ENCODE measurements around the gene PEX12. TPM values are rescaled to one million over a fixed set of nuclear protein-coding genes. Genes with fewer than 3 reads are reported as not detected.
A peak's percentile ranks its signal among the peaks of the same experiment; 100 is the strongest.

The PEX12 gene
- total RNA-seq, 2 donors from 2014 or later: 4.0 to 4.8 TPM

DNA sequence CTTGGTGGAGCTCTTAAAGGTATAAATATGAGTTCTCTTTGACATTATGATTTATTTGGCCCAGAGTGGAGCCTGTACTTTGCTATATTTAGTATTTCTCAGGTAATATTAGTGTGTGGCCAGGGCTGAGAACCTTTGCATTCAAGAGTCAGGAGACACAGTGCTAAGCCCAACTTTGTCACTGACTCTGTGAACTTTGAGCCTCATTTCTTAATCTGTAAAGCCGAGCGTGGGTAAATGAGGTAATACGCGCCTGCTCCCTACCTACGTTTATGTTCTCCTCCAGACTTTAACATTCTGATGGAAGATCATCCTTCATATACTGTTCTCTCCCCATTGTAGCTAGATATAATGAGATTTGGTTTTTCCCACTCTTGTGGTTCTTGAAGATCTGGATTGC lies 19.2 kb upstream of the PEX12 start:
- Histone ChIP-seq H3K9ac (ENCODE audit: extremely low read depth, low read length, poor library complexity, severe bottlenecking) (no peak overlapping the region), H3K27me3 (ENCODE audit: control insufficient read depth, insufficient read depth, low read length, poor library complexity, severe bottlenecking) (no peaks in the 10 kb centered on the region), H3K9me3 (ENCODE audit: control insufficient read depth, low read length) (no peaks in the 10 kb centered on the region), H3K4me3 (ENCODE audit: low read length) (no peak overlapping the region), H3K36me3 (ENCODE audit: control insufficient read depth, insufficient read depth, low read length) (peaks cover 90% of the 10 kb centered on the region), H3K4me1 (ENCODE audit: control insufficient read depth, insufficient read depth, low read length) (no peaks in the 10 kb centered on the region), H3K27ac (ENCODE audit: low read depth, low read length) (no peak overlapping the region)
- Mint-ChIP-seq H3K4me1 (no peaks in the 10 kb centered on the region), H3K36me3 (ENCODE audit: low read depth) (peaks cover 68% of the 10 kb centered on the region), H3K27me3 (ENCODE audit: insufficient read depth) (no peaks in the 10 kb centered on the region), H3K4me3 (no peak overlapping the region), H3K9me3 (no peaks in the 10 kb centered on the region), H3K27ac (no peak overlapping the region)
- TF ChIP-seq CTCF (conservative IDR thresholded peaks at IDR 0.05): no peak
- 43 to 72% methylated on average over 2 to 5 of the region's 5 CpGs for WGBS, 2 experiments (ENCODE audit: insufficient coverage in 1 of 2, insufficient read length in 1 of 2)
- no peak for DNase-seq

GRCh38 chr17:35596530-35597233 lies 18.3 kb upstream of the PEX12 start:
- WGBS, 2 experiments (ENCODE audit: insufficient coverage in 1 of 2, insufficient read length in 1 of 2): 89 to 95% methylated on average over 22 to 54 of the region's 54 CpGs
- no peaks in the 10 kb centered on the region for H3K9me3 Mint-ChIP-seq
- H3K4me1 Mint-ChIP-seq: no peaks in the 10 kb centered on the region
- no peak overlapping the region for H3K9ac ChIP-seq (ENCODE audit: extremely low read depth, low read length, poor library complexity, severe bottlenecking)
- TF ChIP-seq CTCF (conservative IDR thresholded peaks at IDR 0.05): peak; percentile 81
- DNase-seq: peak; percentile 95
- no peak overlapping the region for H3K4me3 ChIP-seq (ENCODE audit: low read length)
- no peaks in the 10 kb centered on the region for H3K9me3 ChIP-seq (ENCODE audit: control insufficient read depth, low read length)
- no peak overlapping the region for H3K27ac Mint-ChIP-seq
- no peaks in the 10 kb centered on the region for H3K4me1 ChIP-seq (ENCODE audit: control insufficient read depth, insufficient read depth, low read length)
- H3K27me3 ChIP-seq (ENCODE audit: control insufficient read depth, insufficient read depth, low read length, poor library complexity, severe bottlenecking): no peaks in the 10 kb centered on the region
- H3K36me3 Mint-ChIP-seq (ENCODE audit: low read depth): peaks cover 61% of the 10 kb centered on the region
- H3K27ac ChIP-seq (ENCODE audit: low read depth, low read length): no peak overlapping the region
- H3K27me3 Mint-ChIP-seq (ENCODE audit: insufficient read depth): no peaks in the 10 kb centered on the region
- peaks cover 81% of the 10 kb centered on the region for H3K36me3 ChIP-seq (ENCODE audit: control insufficient read depth, insufficient read depth, low read length)
- no peak overlapping the region for H3K4me3 Mint-ChIP-seq

- no peaks in the 10 kb centered on the region for H3K4me1 ChIP-seq (ENCODE audit: control insufficient read depth, insufficient read depth, low read length)
- no peaks in the 10 kb centered on the region for H3K4me1 Mint-ChIP-seq
- no peak overlapping the region for H3K9ac ChIP-seq (ENCODE audit: extremely low read depth, low read length, poor library complexity, severe bottlenecking)
- no peaks in the 10 kb centered on the region for H3K27me3 ChIP-seq (ENCODE audit: control insufficient read depth, insufficient read depth, low read length, poor library complexity, severe bottlenecking)
- no peak overlapping the region for H3K4me3 Mint-ChIP-seq
- H3K27ac Mint-ChIP-seq: no peak overlapping the region
- no peak for DNase-seq
- H3K27ac ChIP-seq (ENCODE audit: low read depth, low read length): no peak overlapping the region
- peaks cover 75% of the 10 kb centered on the region for H3K36me3 ChIP-seq (ENCODE audit: control insufficient read depth, insufficient read depth, low read length)
- H3K4me3 ChIP-seq (ENCODE audit: low read length): no peak overlapping the region
- TF ChIP-seq CTCF (conservative IDR thresholded peaks at IDR 0.05): no peak
- WGBS, 2 experiments (ENCODE audit: insufficient coverage in 1 of 2, insufficient read length in 1 of 2): 99 to 100% methylated on average over 1 to 4 of the region's 4 CpGs
- H3K9me3 ChIP-seq (ENCODE audit: control insufficient read depth, low read length): no peaks in the 10 kb centered on the region
- H3K27me3 Mint-ChIP-seq (ENCODE audit: insufficient read depth): no peaks in the 10 kb centered on the region
- H3K9me3 Mint-ChIP-seq: no peaks in the 10 kb centered on the region
- peaks cover 57% of the 10 kb centered on the region for H3K36me3 Mint-ChIP-seq (ENCODE audit: low read depth)
Observed at GRCh38 chr17:35596072-35596471, 17.7 kb upstream of the PEX12 start.
